IPS-18a (cell line): ENCODE results near the gene SKIC2.

Experiments
- H3K27ac ChIP-seq: one replicate; pipeline ENCODE4 v1.5.1; 2013; ENCODE audit warnings: low read length
- H3K27me3 ChIP-seq: one replicate; pipeline ENCODE4 v1.6.1; 2013; ENCODE audit warnings: mild to moderate bottlenecking, low read length; ENCODE audit not compliant: control insufficient read depth, insufficient read depth
- H3K36me3 ChIP-seq: one replicate; pipeline ENCODE4 v1.6.1; 2013; ENCODE audit warnings: low read depth, low read length; ENCODE audit not compliant: control insufficient read depth
- H3K4me1 ChIP-seq: one replicate; pipeline ENCODE4 v1.6.1; 2013; ENCODE audit warnings: low read depth, low read length; ENCODE audit not compliant: control insufficient read depth
- H3K4me3 ChIP-seq: one replicate; pipeline ENCODE4 v1.5.1; 2013; ENCODE audit warnings: low read length
- H3K9ac ChIP-seq: one replicate; pipeline ENCODE4 v1.6.1; 2013; ENCODE audit warnings: mild to moderate bottlenecking, low read length, moderate library complexity
- H3K9me3 ChIP-seq: one replicate; pipeline ENCODE4 v1.6.1; 2013; ENCODE audit warnings: low read depth, low read length; ENCODE audit not compliant: control insufficient read depth

SKIC2 gene

GRCh38 chr6:31961616-31962015 lies 2.6 kb downstream of the SKIC2 start:
- peaks cover 46% of the 10 kb centered on the region for H3K36me3 ChIP-seq

GRCh38 chr6:31963921-31964320 lies 4.9 kb downstream of the SKIC2 start:
- Histone ChIP-seq H3K9me3 (no peaks in the 10 kb centered on the region), H3K4me3 (no peak overlapping the region), H3K4me1 (no peaks in the 10 kb centered on the region), H3K36me3 (peaks cover 63% of the 10 kb centered on the region), H3K27me3 (no peaks in the 10 kb centered on the region), H3K27ac (no peak overlapping the region), H3K9ac (no peak overlapping the region)

More at GRCh38 chr6:31961616-31962015, 2.6 kb downstream of the SKIC2 start:
- Histone ChIP-seq H3K4me1 (no peaks in the 10 kb centered on the region), H3K9me3 (no peaks in the 10 kb centered on the region), H3K27me3 (no peaks in the 10 kb centered on the region), H3K27ac (no peak overlapping the region), H3K9ac (no peak overlapping the region), H3K4me3 (no peak overlapping the region)

- Histone ChIP-seq H3K4me1 (no peaks in the 10 kb centered on the region), H3K9me3 (no peaks in the 10 kb centered on the region), H3K27me3 (no peaks in the 10 kb centered on the region), H3K36me3 (peaks cover 70% of the 10 kb centered on the region), H3K27ac (no peak overlapping the region), H3K4me3 (no peak overlapping the region), H3K9ac (no peak overlapping the region)
Observed at GRCh38 chr6:31965700-31966099, 6.7 kb downstream of the SKIC2 start.

GRCh38 chr6:31966506-31966905 lies 7.5 kb downstream of the SKIC2 start:
- Histone ChIP-seq H3K36me3 (peaks cover 67% of the 10 kb centered on the region), H3K27me3 (no peaks in the 10 kb centered on the region), H3K9ac (no peak overlapping the region), H3K4me1 (no peaks in the 10 kb centered on the region), H3K27ac (no peak overlapping the region), H3K4me3 (no peak overlapping the region), H3K9me3 (no peaks in the 10 kb centered on the region)

- H3K9me3 ChIP-seq: no peaks in the 10 kb centered on the region
- H3K27ac ChIP-seq: no peak overlapping the region
- H3K9ac ChIP-seq: no peak overlapping the region
- no peaks in the 10 kb centered on the region for H3K4me1 ChIP-seq
- no peak overlapping the region for H3K4me3 ChIP-seq
- peaks cover 59% of the 10 kb centered on the region for H3K36me3 ChIP-seq
- H3K27me3 ChIP-seq: no peaks in the 10 kb centered on the region
Observed at GRCh38 chr6:31966997-31967925, 8.3 kb downstream of the SKIC2 start.

- peaks cover 2% of the 10 kb centered on the region for H3K4me1 ChIP-seq
- H3K9ac ChIP-seq: no peak overlapping the region
- H3K27me3 ChIP-seq: no peaks in the 10 kb centered on the region
- H3K4me3 ChIP-seq: no peak overlapping the region
- no peak overlapping the region for H3K27ac ChIP-seq
- H3K9me3 ChIP-seq: no peaks in the 10 kb centered on the region
- peaks cover 52% of the 10 kb centered on the region for H3K36me3 ChIP-seq
Observed at GRCh38 chr6:31967926-31968320, 8.9 kb downstream of the SKIC2 start.

- H3K4me3 ChIP-seq: no peak overlapping the region
- no peaks in the 10 kb centered on the region for H3K27me3 ChIP-seq
- no peak overlapping the region for H3K9ac ChIP-seq
- no peak overlapping the region for H3K27ac ChIP-seq
- H3K4me1 ChIP-seq: peaks cover 5% of the 10 kb centered on the region
- peaks cover 48% of the 10 kb centered on the region for H3K36me3 ChIP-seq
- H3K9me3 ChIP-seq: no peaks in the 10 kb centered on the region
Observed at GRCh38 chr6:31968326-31968725, 9.4 kb downstream of the SKIC2 start.

GRCh38 chr6:31968791-31969711 lies 10.1 kb downstream of the SKIC2 start:
- Histone ChIP-seq H3K27me3 (no peaks in the 10 kb centered on the region), H3K27ac (no peak overlapping the region), H3K9me3 (no peaks in the 10 kb centered on the region), H3K4me3 (no peak overlapping the region), H3K4me1 (peaks cover 5% of the 10 kb centered on the region), H3K9ac (no peak overlapping the region), H3K36me3 (peaks cover 42% of the 10 kb centered on the region)

- Histone ChIP-seq H3K27ac (no peak overlapping the region), H3K4me1 (peaks cover 5% of the 10 kb centered on the region), H3K27me3 (no peaks in the 10 kb centered on the region), H3K9ac (no peak overlapping the region), H3K4me3 (no peak overlapping the region), H3K9me3 (no peaks in the 10 kb centered on the region), H3K36me3 (peaks cover 36% of the 10 kb centered on the region)
Observed at GRCh38 chr6:31969712-31970603, 11.0 kb downstream of the SKIC2 start.

- Histone ChIP-seq H3K27ac (no peak overlapping the region), H3K4me1 (peaks cover 5% of the 10 kb centered on the region), H3K4me3 (peak overlapping the region; percentile 91), H3K9ac (no peak overlapping the region), H3K27me3 (no peaks in the 10 kb centered on the region), H3K36me3 (peaks cover 33% of the 10 kb centered on the region), H3K9me3 (no peaks in the 10 kb centered on the region)
Observed at GRCh38 chr6:31970604-31971271, 11.8 kb downstream of the SKIC2 start.
